Epithelial cell of proximal tubule (primary cell): Measurements from ENCODE around the gene DCDC1. TPM values are rescaled to one million over a fixed set of nuclear protein-coding genes. Genes with fewer than 3 reads are reported as not detected.

Experiments
- DNase-seq: peaks from one replicate; pipeline ENCODE4 v3.0.0-alpha.2; 2011; ENCODE audit warnings: low read depth
- H3K4me3 ChIP-seq: 2 replicates; pipeline ENCODE4 v1.5.1; 2011; ENCODE audit warnings: low read depth, mild to moderate bottlenecking, low read length
- CTCF ChIP-seq: conservative IDR thresholded peaks from 2 replicates; pipeline ENCODE4 v1.5.1; 2012; ENCODE audit warnings: low read depth, mild to moderate bottlenecking, low read length
- total RNA-seq: library from RNA; depleted of rRNA; stranded (reverse); fragments of >200 nt; gene quantifications from 2 replicates; pipeline ENCODE4 v1.2.3, GENCODE V29; 2015

The DCDC1 gene
- total RNA-seq, 1 donor from 2014 or later = 0.12 TPM

- TF ChIP-seq CTCF = no peak
- DNase-seq = no peak
These were observed 258.7 kb downstream of the DCDC1 start for GRCh38 chr11:31110830-31111229.

GRCh38 chr11:31109446-31109845, 260.1 kb downstream of the DCDC1 start:
- no peak overlapping the region for H3K4me3 ChIP-seq
- TF ChIP-seq CTCF = no peak
- DNase-seq = no peak

More at GRCh38 chr11:31110830-31111229, 258.7 kb downstream of the DCDC1 start:
- no peak overlapping the region for H3K4me3 ChIP-seq

GRCh38 chr11:31107649-31108048, 261.9 kb downstream of the DCDC1 start:
- DNase-seq = no peak
- no peak overlapping the region for H3K4me3 ChIP-seq
- TF ChIP-seq CTCF = no peak

- no peak overlapping the region for H3K4me3 ChIP-seq
- no peak for DNase-seq
- peak; percentile 92 for TF ChIP-seq CTCF
These were observed 262.5 kb downstream of the DCDC1 start for GRCh38 chr11:31106968-31107576.

- no peak for TF ChIP-seq CTCF
- no peak for DNase-seq
- no peak overlapping the region for H3K4me3 ChIP-seq
These were observed 263.2 kb downstream of the DCDC1 start for GRCh38 chr11:31106326-31106725.

GRCh38 chr11:31102875-31103274, 266.7 kb downstream of the DCDC1 start:
- no peak overlapping the region for H3K4me3 ChIP-seq
- DNase-seq = no peak
- TF ChIP-seq CTCF = no peak

- no peak for TF ChIP-seq CTCF
- no peak overlapping the region for H3K4me3 ChIP-seq
These were observed 267.2 kb downstream of the DCDC1 start for GRCh38 chr11:31102316-31102715.

More at GRCh38 chr11:31102316-31102715, 267.2 kb downstream of the DCDC1 start:
- DNase-seq = no peak
